Stomach smooth muscle (tissue), 2 donors: ENCODE data around the gene KRTAP13-1.

ENCODE experiments used
- H3K27ac ChIP-seq: one replicate; pipeline ENCODE4 v1.7.0; 2013; ENCODE audit warnings: mild to moderate bottlenecking, low read length, inconsistent platforms
- H3K27me3 ChIP-seq, 2 donors: one replicate each; pipeline ENCODE4 v1.7.0; 2013; ENCODE audit warnings: low read length in 2 of 2; ENCODE audit not compliant: insufficient read depth in 2 of 2, control insufficient read depth in 1 of 2
- H3K36me3 ChIP-seq, 2 donors: one replicate each; pipeline ENCODE4 v1.7.0; 2013; ENCODE audit warnings: low read length in 2 of 2; ENCODE audit not compliant: control insufficient read depth in 2 of 2, insufficient read depth in 2 of 2
- H3K4me1 ChIP-seq: one replicate; pipeline ENCODE4 v1.7.0; 2013; ENCODE audit warnings: low read length; ENCODE audit not compliant: control insufficient read depth, insufficient read depth
- H3K4me3 ChIP-seq, 2 donors: one replicate each; pipeline ENCODE4 v1.7.0; 2013; ENCODE audit warnings: low read length in 2 of 2
- H3K9ac ChIP-seq, 2 donors: one replicate each; pipeline ENCODE4 v1.7.0; 2013; ENCODE audit warnings: low read length in 2 of 2, mild to moderate bottlenecking in 1 of 2
- H3K9me3 ChIP-seq, 2 donors: one replicate each; pipeline ENCODE4 v1.7.0; 2013; ENCODE audit warnings: low read length in 2 of 2; ENCODE audit not compliant: control insufficient read depth in 2 of 2
- donor health status: healthy.
- donor health status: Pancreatic carcinoma.

KRTAP13-1 gene

DNA sequence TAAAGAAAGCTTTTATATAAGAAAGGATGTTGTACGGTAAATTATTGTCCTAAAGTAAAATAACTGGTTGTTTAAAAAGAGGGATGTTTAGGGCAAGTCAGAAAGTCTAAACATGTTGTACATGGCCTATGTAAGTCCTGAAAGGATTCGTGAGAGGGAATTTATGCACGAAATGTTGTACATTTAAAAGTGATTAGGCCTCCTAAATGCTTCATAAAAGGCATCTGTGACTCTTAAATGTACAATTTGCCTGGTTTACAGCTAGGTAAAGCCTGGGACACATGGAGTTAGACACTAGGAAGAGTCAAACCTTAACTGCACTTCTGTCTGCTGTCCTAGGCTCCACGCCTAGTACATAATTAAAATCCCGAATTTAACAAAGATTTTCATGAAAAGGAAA is 20.2 kb downstream of the KRTAP13-1 start:
- no peaks in the 10 kb centered on the region for H3K27me3 ChIP-seq

DNA sequence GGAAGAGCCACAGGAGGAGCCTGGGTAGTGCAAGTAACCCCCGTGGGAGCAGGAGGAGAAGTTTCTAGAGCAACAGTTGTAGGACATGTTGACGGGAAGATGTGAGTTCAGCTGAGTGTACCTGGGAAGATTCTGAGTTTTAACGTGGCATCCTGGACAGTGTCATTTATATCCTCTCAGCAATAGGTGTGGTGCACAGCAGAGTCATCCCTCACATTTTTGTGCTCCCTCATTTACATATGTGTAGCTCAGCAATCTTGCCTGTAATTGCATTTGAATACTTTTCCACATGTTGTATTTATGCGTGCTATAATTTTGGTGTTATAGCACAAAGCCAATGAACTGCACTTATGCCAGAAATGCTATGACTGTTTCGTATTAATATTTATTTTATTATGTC is 30.0 kb downstream of the KRTAP13-1 start, which contains the start of gene KRTAP13-3:
TSS of gene KRTAP13-3 (minus strand) at position 101 of the 400 bp plus-strand sequence. CDS start at position 87, 14 bp downstream.
- Histone ChIP-seq H3K9ac (no peak within 1 kb of the TSS), H3K27ac (no peak within 1 kb of the TSS), H3K9me3 (no peaks in the 10 kb centered on the region), H3K4me3 (no peak within 1 kb of the TSS), H3K4me1 (no peaks in the 10 kb centered on the region), H3K27me3 (no peaks in the 10 kb centered on the region), H3K36me3 (no peaks in the 10 kb centered on the region)

More for the DNA sequence above, 20.2 kb downstream of the KRTAP13-1 start:
- Histone ChIP-seq H3K9ac (no peak overlapping the region), H3K36me3 (no peaks in the 10 kb centered on the region), H3K27ac (no peak overlapping the region), H3K4me3 (no peak overlapping the region), H3K4me1 (no peaks in the 10 kb centered on the region), H3K9me3 (no peaks in the 10 kb centered on the region)

DNA sequence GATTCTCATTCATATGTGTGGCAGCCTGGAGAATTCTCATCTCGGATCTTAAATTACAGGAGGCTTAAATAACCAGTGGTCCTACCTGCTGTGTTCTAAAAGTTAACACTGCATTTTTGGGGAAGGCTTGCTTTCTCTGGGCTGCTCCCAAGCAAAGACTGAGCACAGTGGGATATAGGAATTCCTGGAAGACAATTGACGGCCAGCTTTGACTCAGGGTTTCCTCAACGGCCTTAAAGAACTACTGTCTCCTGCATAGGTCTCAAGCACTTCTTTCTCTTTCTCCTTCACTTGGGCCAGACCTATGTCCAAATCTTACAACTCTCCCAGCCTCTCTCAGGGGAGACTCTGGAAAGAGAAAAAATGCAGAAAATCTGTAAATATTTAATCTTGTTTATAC is 30.9 kb downstream of the KRTAP13-1 start:
- Histone ChIP-seq H3K27ac (no peak overlapping the region), H3K4me3 (no peak overlapping the region), H3K4me1 (no peaks in the 10 kb centered on the region), H3K9ac (no peak overlapping the region), H3K27me3 (no peaks in the 10 kb centered on the region), H3K36me3 (no peaks in the 10 kb centered on the region), H3K9me3 (no peaks in the 10 kb centered on the region)

DNA sequence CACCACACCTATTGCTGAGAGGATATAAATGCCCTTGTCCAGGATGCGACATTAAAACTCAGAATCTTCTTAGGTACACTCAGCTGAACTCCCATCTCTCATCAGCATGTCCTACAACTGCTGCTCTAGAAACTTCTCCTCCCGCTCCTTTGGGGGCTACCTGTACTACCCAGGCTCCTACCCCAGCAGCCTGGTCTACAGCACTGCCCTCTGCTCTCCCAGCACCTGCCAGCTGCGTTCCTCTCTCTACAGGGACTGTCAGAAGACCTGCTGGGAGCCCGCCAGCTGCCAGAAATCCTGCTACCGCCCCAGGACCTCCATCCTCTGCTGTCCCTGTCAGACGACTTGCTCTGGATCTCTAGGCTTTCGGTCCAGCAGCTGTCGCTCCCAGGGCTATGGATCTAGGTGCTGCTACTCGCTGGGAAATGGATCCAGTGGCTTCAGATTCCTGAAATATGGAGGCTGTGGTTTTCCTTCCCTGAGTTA is 34.4 kb downstream of the KRTAP13-1 start, which contains the start of gene KRTAP13-4:
TSS of gene KRTAP13-4 (plus strand) at position 51 of the 486 bp plus-strand sequence. CDS start at position 107, 56 bp downstream.
- Histone ChIP-seq H3K4me1 (no peaks in the 10 kb centered on the region), H3K9me3 (no peaks in the 10 kb centered on the region), H3K27me3 (no peaks in the 10 kb centered on the region), H3K27ac (no peak within 1 kb of the TSS), H3K4me3 (no peak within 1 kb of the TSS), H3K9ac (no peak within 1 kb of the TSS), H3K36me3 (no peaks in the 10 kb centered on the region)

DNA sequence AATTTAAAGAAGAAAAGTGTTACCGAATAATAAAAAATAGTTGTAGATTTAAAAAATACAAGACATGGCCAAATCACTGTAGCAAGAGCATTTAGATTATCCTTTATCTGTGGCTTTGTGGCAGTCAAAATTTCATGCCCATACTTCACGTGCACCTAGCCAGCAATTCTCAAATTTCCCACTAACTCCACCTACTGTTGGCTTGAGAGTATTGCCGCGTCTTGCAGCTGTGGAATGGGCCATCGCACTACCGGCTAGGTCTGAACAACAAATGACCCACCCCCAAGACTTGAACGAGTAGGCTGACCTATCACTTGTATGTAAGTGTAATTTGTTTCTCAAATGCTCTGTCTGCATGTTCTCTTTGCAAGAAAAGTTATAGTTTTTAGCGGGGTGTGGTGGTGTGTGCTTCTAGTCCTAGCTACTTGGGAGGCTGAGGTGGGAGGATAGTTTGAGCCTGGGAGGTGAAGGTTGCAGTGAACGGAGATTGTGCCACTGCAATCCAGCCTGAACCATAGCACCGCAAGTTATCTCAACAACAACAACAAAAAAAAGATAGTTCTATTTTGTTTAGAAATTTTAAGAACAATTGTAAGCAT is 38.3 kb downstream of the KRTAP13-1 start:
- Histone ChIP-seq H3K36me3 (no peaks in the 10 kb centered on the region), H3K9me3 (no peaks in the 10 kb centered on the region), H3K4me3 (no peak overlapping the region)

DNA sequence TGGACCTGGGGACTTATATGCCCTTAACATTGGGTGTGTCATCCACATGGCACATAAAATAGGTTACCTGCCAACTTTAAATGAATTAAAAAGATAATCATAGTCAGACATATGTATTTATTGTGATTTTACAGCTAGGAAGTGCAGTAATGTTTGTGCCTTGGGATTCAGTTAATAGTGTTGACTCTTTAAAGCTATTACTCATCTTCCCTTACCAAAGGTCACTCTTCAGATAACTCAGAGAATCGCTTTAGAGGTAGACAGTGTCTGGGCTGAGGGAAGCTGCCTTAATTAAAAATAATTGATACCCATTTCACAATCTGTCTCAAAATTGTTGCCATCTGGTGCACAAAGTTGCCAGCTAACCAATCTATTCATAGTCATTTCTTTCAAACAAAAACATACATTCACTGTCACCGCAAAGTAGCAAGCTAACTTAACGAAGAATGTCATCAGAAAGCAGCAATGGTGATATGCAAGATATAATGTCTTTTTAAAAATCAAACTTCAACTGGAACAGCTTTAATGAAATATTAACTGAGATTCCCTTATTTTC is 41.3 kb downstream of the KRTAP13-1 start:
- Histone ChIP-seq H3K9me3 (no peaks in the 10 kb centered on the region), H3K9ac (no peak overlapping the region), H3K4me1 (no peaks in the 10 kb centered on the region), H3K36me3 (no peaks in the 10 kb centered on the region), H3K27me3 (no peaks in the 10 kb centered on the region), H3K4me3 (no peak overlapping the region), H3K27ac (no peak overlapping the region)

More for the DNA sequence above, 38.3 kb downstream of the KRTAP13-1 start:
- Histone ChIP-seq H3K27ac (no peak overlapping the region), H3K9ac (no peak overlapping the region), H3K27me3 (no peaks in the 10 kb centered on the region), H3K4me1 (no peaks in the 10 kb centered on the region)

DNA sequence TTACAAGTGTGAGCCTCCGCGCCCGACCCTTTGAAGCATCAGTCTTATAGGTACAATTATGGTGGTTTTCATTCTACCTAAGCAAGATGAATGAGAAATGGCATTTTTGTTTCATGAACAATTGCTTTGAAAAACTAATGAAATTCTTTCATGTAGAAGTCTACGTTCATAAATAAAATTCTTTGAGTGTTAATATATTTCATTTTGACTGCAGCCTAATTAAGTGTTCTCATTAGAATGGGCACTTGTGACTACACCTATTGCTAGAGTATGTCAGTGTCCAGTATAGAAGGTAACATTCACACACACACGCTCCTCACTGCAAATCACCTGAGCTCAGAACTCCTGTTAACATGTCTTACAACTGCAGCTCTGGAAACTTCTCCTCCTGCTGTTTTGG is 44.1 kb downstream of the KRTAP13-1 start, which contains the start of gene KRTAP15-1:
TSS of gene KRTAP15-1 (plus strand) at position 301 of the 400 bp plus-strand sequence. CDS start at position 354, 53 bp downstream.
- H3K27me3 ChIP-seq = no peaks in the 10 kb centered on the region
- H3K27ac ChIP-seq = no peak within 1 kb of the TSS
- no peak within 1 kb of the TSS for H3K4me3 ChIP-seq
- no peak within 1 kb of the TSS for H3K9ac ChIP-seq
- H3K36me3 ChIP-seq = no peaks in the 10 kb centered on the region
- H3K4me1 ChIP-seq = no peaks in the 10 kb centered on the region
- H3K9me3 ChIP-seq = no peaks in the 10 kb centered on the region

DNA sequence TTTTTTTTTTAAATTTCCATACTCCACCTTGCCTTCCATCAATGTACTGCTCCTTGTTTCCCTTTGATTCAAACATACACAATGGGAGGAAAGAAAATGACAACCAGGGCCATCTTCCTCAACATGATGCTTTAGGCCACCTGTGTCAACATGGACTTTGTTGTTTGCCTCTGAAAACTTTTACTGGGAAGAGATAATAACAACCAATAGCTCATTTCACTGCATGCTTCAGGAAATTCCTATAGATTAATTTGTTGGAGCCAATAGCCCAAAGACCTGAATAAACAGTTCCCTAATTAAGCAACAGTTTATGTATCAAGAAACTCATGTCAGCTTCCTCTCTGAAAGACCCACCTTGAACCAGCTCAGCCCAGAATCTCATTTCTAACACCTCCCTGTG is 47.4 kb downstream of the KRTAP13-1 start:
- Histone ChIP-seq H3K27ac (no peak overlapping the region), H3K9ac (no peak overlapping the region), H3K4me1 (no peaks in the 10 kb centered on the region), H3K9me3 (no peaks in the 10 kb centered on the region), H3K27me3 (no peaks in the 10 kb centered on the region), H3K4me3 (no peak overlapping the region), H3K36me3 (no peaks in the 10 kb centered on the region)

DNA sequence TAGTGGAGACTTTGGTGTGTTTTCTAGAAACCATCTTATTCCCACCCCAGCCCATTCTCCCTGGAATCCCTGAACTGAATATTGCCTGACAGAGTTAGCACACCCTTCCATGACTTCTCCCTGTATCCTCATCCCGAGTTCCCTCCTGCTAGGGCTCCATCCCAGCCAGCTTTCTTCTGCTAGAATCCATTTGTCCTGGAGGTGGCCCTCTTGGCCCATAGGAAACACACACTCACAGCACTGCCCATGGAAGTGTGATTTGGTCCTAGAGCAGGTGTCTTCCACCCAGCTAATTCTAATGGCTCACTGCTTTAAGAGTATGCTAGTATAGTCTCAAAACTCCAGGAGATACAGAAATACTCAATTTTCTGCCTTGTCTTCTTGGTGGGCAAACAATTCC is 48.4 kb downstream of the KRTAP13-1 start:
- Histone ChIP-seq H3K36me3 (no peaks in the 10 kb centered on the region), H3K27me3 (no peaks in the 10 kb centered on the region), H3K4me1 (no peaks in the 10 kb centered on the region), H3K4me3 (no peak overlapping the region), H3K27ac (no peak overlapping the region), H3K9ac (no peak overlapping the region), H3K9me3 (no peaks in the 10 kb centered on the region)
